Measurements from ENCODE around the gene ARHGAP36.

The ARHGAP36 gene

GRCh38 chrX:131072871-131073571 lies 14.9 kb downstream of the ARHGAP36 start:
- DNase-seq: no peak

GRCh38 chrX:131073607-131074006 lies 15.5 kb downstream of the ARHGAP36 start:
- no peak for DNase-seq

GRCh38 chrX:131081772-131082740 lies 23.9 kb downstream of the ARHGAP36 start:
- no peak for DNase-seq

GRCh38 chrX:131083510-131084142 lies 25.5 kb downstream of the ARHGAP36 start:
- no peak for DNase-seq

- no peak for DNase-seq
Measured at GRCh38 chrX:131084145-131084544, 26.0 kb downstream of the ARHGAP36 start.

GRCh38 chrX:131136776-131137175 lies 78.6 kb downstream of the ARHGAP36 start:
- no peak for DNase-seq

- no peak for DNase-seq
Measured at GRCh38 chrX:131139072-131139471, 80.9 kb downstream of the ARHGAP36 start.

Data from DMS153 (cell line).